ENCODE data around the gene CARMIL1.

CARMIL1 gene

GRCh38 chr6:25483943-25484342 lies 204.8 kb downstream of the CARMIL1 start:
- H3K18ac ChIP-seq (ENCODE audit: low read depth in 1 of 2, low read length in 2 of 2): no peak overlapping the region
- H3K27ac ChIP-seq (ENCODE audit: low read length, poor library complexity, severe bottlenecking): no peak overlapping the region
- H3K9ac ChIP-seq (ENCODE audit: low read length): no peak overlapping the region
- no peak overlapping the region for H2AFZ ChIP-seq (ENCODE audit: low read depth, low read length)
- no peak overlapping the region for H3K4me3 ChIP-seq (ENCODE audit: insufficient read depth in 1 of 2, low read depth in 1 of 2, low read length in 2 of 2)
- H3K79me1 ChIP-seq (replicated peaks; ENCODE audit: low read length, poor library complexity, severe bottlenecking): peaks cover 5% of the 10 kb centered on the region
- no peak overlapping the region for H4K8ac ChIP-seq (ENCODE audit: low read length)
- no peak for DNase-seq
- no peaks in the 10 kb centered on the region for H3K27me3 ChIP-seq (ENCODE audit: control insufficient read depth in 1 of 2, insufficient read depth in 1 of 2, low read length in 2 of 2)
- H4K91ac ChIP-seq (ENCODE audit: low read length): no peak overlapping the region
- no peak overlapping the region for H3K14ac ChIP-seq (ENCODE audit: low read length in 2 of 2)
- H2BK12ac ChIP-seq (ENCODE audit: low read length in 2 of 2): no peak overlapping the region
- H3K9me3 ChIP-seq (ENCODE audit: control insufficient read depth, low read length): no peaks in the 10 kb centered on the region
- H3K4me1 ChIP-seq (ENCODE audit: control insufficient read depth, insufficient read depth, low read depth, low read length): no peaks in the 10 kb centered on the region
- H2BK15ac ChIP-seq (ENCODE audit: low read depth, poor library complexity, severe bottlenecking): no peak overlapping the region
- H3K36me3 ChIP-seq (ENCODE audit: control insufficient read depth in 1 of 2, insufficient read depth in 2 of 2, low read depth in 1 of 2, low read length in 2 of 2): peaks cover 12 to 26% of the 10 kb centered on the region in 2 experiments
- WGBS: 95% methylated on average over 5 of the region's 5 CpGs
- H2BK120ac ChIP-seq (ENCODE audit: low read depth, low read length): no peak overlapping the region
- H3K4ac ChIP-seq (ENCODE audit: low read depth in 1 of 2, low read length in 2 of 2): no peak overlapping the region
- H2AK5ac ChIP-seq (ENCODE audit: low read length, severe bottlenecking): no peak overlapping the region
- H3K23ac ChIP-seq (ENCODE audit: low read length in 2 of 2): no peak overlapping the region
- H3K4me2 ChIP-seq (ENCODE audit: low read length, poor library complexity, severe bottlenecking): no peak overlapping the region
- no peak overlapping the region for H2BK5ac ChIP-seq (ENCODE audit: low read depth, low read length, poor library complexity, severe bottlenecking)

GRCh38 chr6:25484900-25485299 lies 205.7 kb downstream of the CARMIL1 start:
- Histone ChIP-seq H3K9ac (ENCODE audit: low read length) (no peak overlapping the region), H3K36me3 (ENCODE audit: control insufficient read depth in 1 of 2, insufficient read depth in 2 of 2, low read depth in 1 of 2, low read length in 2 of 2) (peaks cover 13 to 22% of the 10 kb centered on the region in 2 experiments), H2AK5ac (ENCODE audit: low read length, severe bottlenecking) (no peak overlapping the region), H2AFZ (ENCODE audit: low read depth, low read length) (no peak overlapping the region), H3K18ac (ENCODE audit: low read depth in 1 of 2, low read length in 2 of 2) (no peak overlapping the region), H2BK5ac (ENCODE audit: low read depth, low read length, poor library complexity, severe bottlenecking) (no peak overlapping the region), H3K4me1 (ENCODE audit: control insufficient read depth, insufficient read depth, low read depth, low read length) (peaks cover under 1% of the 10 kb centered on the region), H3K4me2 (ENCODE audit: low read length, poor library complexity, severe bottlenecking) (no peak overlapping the region), H3K27ac (ENCODE audit: low read length, poor library complexity, severe bottlenecking) (no peak overlapping the region), H3K23ac (ENCODE audit: low read length in 2 of 2) (no peak overlapping the region), H3K9me3 (ENCODE audit: control insufficient read depth, low read length) (no peaks in the 10 kb centered on the region), H2BK120ac (ENCODE audit: low read depth, low read length) (no peak overlapping the region), H3K14ac (ENCODE audit: low read length in 2 of 2) (no peak overlapping the region), H3K79me1 (replicated peaks; ENCODE audit: low read length, poor library complexity, severe bottlenecking) (peaks cover 4% of the 10 kb centered on the region), H4K91ac (ENCODE audit: low read length) (no peak overlapping the region), H2BK12ac (ENCODE audit: low read length in 2 of 2) (no peak overlapping the region), H2BK15ac (ENCODE audit: low read depth, poor library complexity, severe bottlenecking) (no peak overlapping the region), H4K8ac (ENCODE audit: low read length) (no peak overlapping the region), H3K27me3 (ENCODE audit: control insufficient read depth in 1 of 2, insufficient read depth in 1 of 2, low read length in 2 of 2) (no peaks in the 10 kb centered on the region), H3K4ac (ENCODE audit: low read depth in 1 of 2, low read length in 2 of 2) (no peak overlapping the region), H3K4me3 (ENCODE audit: insufficient read depth in 1 of 2, low read depth in 1 of 2, low read length in 2 of 2) (no peak overlapping the region)
- 100% methylated on average over 1 of the region's 4 CpGs for WGBS
- DNase-seq: no peak

GRCh38 chr6:25485821-25486534 lies 206.8 kb downstream of the CARMIL1 start:
- Histone ChIP-seq H2BK15ac (ENCODE audit: low read depth, poor library complexity, severe bottlenecking) (no peak overlapping the region), H3K79me1 (replicated peaks; ENCODE audit: low read length, poor library complexity, severe bottlenecking) (peaks cover 6% of the 10 kb centered on the region), H3K27ac (ENCODE audit: low read length, poor library complexity, severe bottlenecking) (no peak overlapping the region), H3K18ac (ENCODE audit: low read depth in 1 of 2, low read length in 2 of 2) (no peak overlapping the region), H3K23ac (ENCODE audit: low read length in 2 of 2) (no peak overlapping the region), H3K27me3 (ENCODE audit: control insufficient read depth in 1 of 2, insufficient read depth in 1 of 2, low read length in 2 of 2) (no peaks in the 10 kb centered on the region), H4K8ac (ENCODE audit: low read length) (no peak overlapping the region), H2BK12ac (ENCODE audit: low read length in 2 of 2) (no peak overlapping the region), H3K36me3 (ENCODE audit: control insufficient read depth in 1 of 2, insufficient read depth in 2 of 2, low read depth in 1 of 2, low read length in 2 of 2) (peaks cover 16 to 22% of the 10 kb centered on the region in 2 experiments), H3K4me2 (ENCODE audit: low read length, poor library complexity, severe bottlenecking) (no peak overlapping the region), H3K9me3 (ENCODE audit: control insufficient read depth, low read length) (no peaks in the 10 kb centered on the region), H3K4ac (ENCODE audit: low read depth in 1 of 2, low read length in 2 of 2) (no peak overlapping the region), H2BK120ac (ENCODE audit: low read depth, low read length) (no peak overlapping the region), H3K9ac (ENCODE audit: low read length) (peak overlapping the region; percentile 35), H3K14ac (ENCODE audit: low read length in 2 of 2) (no peak overlapping the region), H2BK5ac (ENCODE audit: low read depth, low read length, poor library complexity, severe bottlenecking) (no peak overlapping the region), H3K4me3 (ENCODE audit: insufficient read depth in 1 of 2, low read depth in 1 of 2, low read length in 2 of 2) (no peak overlapping the region), H4K91ac (ENCODE audit: low read length) (no peak overlapping the region), H2AK5ac (ENCODE audit: low read length, severe bottlenecking) (no peak overlapping the region), H2AFZ (ENCODE audit: low read depth, low read length) (no peak overlapping the region), H3K4me1 (ENCODE audit: control insufficient read depth, insufficient read depth, low read depth, low read length) (peaks cover 2% of the 10 kb centered on the region)
- DNase-seq: no peak
- WGBS: 90% methylated on average over 6 of the region's 8 CpGs

- H3K4me3 ChIP-seq (ENCODE audit: insufficient read depth in 1 of 2, low read depth in 1 of 2, low read length in 2 of 2): no peak overlapping the region
- no peak overlapping the region for H3K23ac ChIP-seq (ENCODE audit: low read length in 2 of 2)
- no peak overlapping the region for H3K14ac ChIP-seq (ENCODE audit: low read length in 2 of 2)
- no peak overlapping the region for H3K4me2 ChIP-seq (ENCODE audit: low read length, poor library complexity, severe bottlenecking)
- H2BK5ac ChIP-seq (ENCODE audit: low read depth, low read length, poor library complexity, severe bottlenecking): no peak overlapping the region
- H3K9me3 ChIP-seq (ENCODE audit: control insufficient read depth, low read length): no peaks in the 10 kb centered on the region
- H3K9ac ChIP-seq (ENCODE audit: low read length): no peak overlapping the region
- no peak overlapping the region for H3K27ac ChIP-seq (ENCODE audit: low read length, poor library complexity, severe bottlenecking)
- no peak for DNase-seq
- H3K4me1 ChIP-seq (ENCODE audit: control insufficient read depth, insufficient read depth, low read depth, low read length): peaks cover 2% of the 10 kb centered on the region
- no peaks in the 10 kb centered on the region for H3K27me3 ChIP-seq (ENCODE audit: control insufficient read depth in 1 of 2, insufficient read depth in 1 of 2, low read length in 2 of 2)
- H3K36me3 ChIP-seq (ENCODE audit: control insufficient read depth in 1 of 2, insufficient read depth in 2 of 2, low read depth in 1 of 2, low read length in 2 of 2): peaks cover 16 to 22% of the 10 kb centered on the region in 2 experiments
- no peak overlapping the region for H2AFZ ChIP-seq (ENCODE audit: low read depth, low read length)
- no peak overlapping the region for H2BK12ac ChIP-seq (ENCODE audit: low read length in 2 of 2)
- H4K91ac ChIP-seq (ENCODE audit: low read length): no peak overlapping the region
- no peak overlapping the region for H2BK15ac ChIP-seq (ENCODE audit: low read depth, poor library complexity, severe bottlenecking)
- H3K4ac ChIP-seq (ENCODE audit: low read depth in 1 of 2, low read length in 2 of 2): no peak overlapping the region
- 79% methylated on average over 3 of the region's 3 CpGs for WGBS
- H4K8ac ChIP-seq (ENCODE audit: low read length): no peak overlapping the region
- H3K79me1 ChIP-seq (replicated peaks; ENCODE audit: low read length, poor library complexity, severe bottlenecking): peaks cover 6% of the 10 kb centered on the region
- H2AK5ac ChIP-seq (ENCODE audit: low read length, severe bottlenecking): no peak overlapping the region
- no peak overlapping the region for H2BK120ac ChIP-seq (ENCODE audit: low read depth, low read length)
- no peak overlapping the region for H3K18ac ChIP-seq (ENCODE audit: low read depth in 1 of 2, low read length in 2 of 2)
Measured at GRCh38 chr6:25486550-25486949, 207.4 kb downstream of the CARMIL1 start.
